HG03575 (cell line): ENCODE data around the gene DHX30.

ENCODE experiments used
- ATAC-seq: cut with Tn5 transposase; IDR thresholded peaks from one replicate; pipeline ENCODE4 v1.9.1; 2021; ENCODE audit not compliant: unreplicated experiment, insufficient number of reproducible peaks, low FRiP score; ENCODE audit errors: extremely low read depth

Gene DHX30

GRCh38 chr3:47849699-47850563, 47.0 kb downstream of the DHX30 start:
- no peak for ATAC-seq

- no peak for ATAC-seq
Observed at GRCh38 chr3:47850564-47851410, 47.8 kb downstream of the DHX30 start.

- ATAC-seq: no peak
Observed at GRCh38 chr3:47851888-47852603, 49.1 kb downstream of the DHX30 start.

GRCh38 chr3:47852604-47853602, 50.0 kb downstream of the DHX30 start:
- ATAC-seq: no peak

- ATAC-seq: no peak
Observed at GRCh38 chr3:47854267-47854666, 51.3 kb downstream of the DHX30 start.

- no peak for ATAC-seq
Observed at GRCh38 chr3:47854720-47855455, 52.0 kb downstream of the DHX30 start.

GRCh38 chr3:47855461-47856383, 52.8 kb downstream of the DHX30 start:
- no peak for ATAC-seq

GRCh38 chr3:47856669-47857068, 53.7 kb downstream of the DHX30 start:
- ATAC-seq: no peak

GRCh38 chr3:47857151-47857550, 54.2 kb downstream of the DHX30 start:
- no peak for ATAC-seq

GRCh38 chr3:47859956-47860605, 57.1 kb downstream of the DHX30 start:
- ATAC-seq: no peak

GRCh38 chr3:47863391-47864128, 60.6 kb downstream of the DHX30 start:
- no peak for ATAC-seq

GRCh38 chr3:47865192-47865591, 62.3 kb downstream of the DHX30 start:
- no peak for ATAC-seq

- ATAC-seq: no peak
Observed at GRCh38 chr3:47867451-47868044, 64.6 kb downstream of the DHX30 start.

- ATAC-seq: no peak
Observed at GRCh38 chr3:47868306-47868705, 65.4 kb downstream of the DHX30 start.

- no peak for ATAC-seq
Observed at GRCh38 chr3:47870156-47870555, 67.2 kb downstream of the DHX30 start.
